GM21423 (cell line): ENCODE results near the gene PSMD1.
"Not testable (repeated sequence)": the region's sequence is repeated elsewhere in the genome, so short reads cannot be mapped to it uniquely, and the experiment has no call there.

Experiments used
- ATAC-seq: cut with Tn5 transposase; IDR thresholded peaks from one replicate; pipeline ENCODE4 v1.9.1; 2021; ENCODE audit warnings: mild to moderate bottlenecking, moderate library complexity; ENCODE audit not compliant: unreplicated experiment

Gene PSMD1

DNA sequence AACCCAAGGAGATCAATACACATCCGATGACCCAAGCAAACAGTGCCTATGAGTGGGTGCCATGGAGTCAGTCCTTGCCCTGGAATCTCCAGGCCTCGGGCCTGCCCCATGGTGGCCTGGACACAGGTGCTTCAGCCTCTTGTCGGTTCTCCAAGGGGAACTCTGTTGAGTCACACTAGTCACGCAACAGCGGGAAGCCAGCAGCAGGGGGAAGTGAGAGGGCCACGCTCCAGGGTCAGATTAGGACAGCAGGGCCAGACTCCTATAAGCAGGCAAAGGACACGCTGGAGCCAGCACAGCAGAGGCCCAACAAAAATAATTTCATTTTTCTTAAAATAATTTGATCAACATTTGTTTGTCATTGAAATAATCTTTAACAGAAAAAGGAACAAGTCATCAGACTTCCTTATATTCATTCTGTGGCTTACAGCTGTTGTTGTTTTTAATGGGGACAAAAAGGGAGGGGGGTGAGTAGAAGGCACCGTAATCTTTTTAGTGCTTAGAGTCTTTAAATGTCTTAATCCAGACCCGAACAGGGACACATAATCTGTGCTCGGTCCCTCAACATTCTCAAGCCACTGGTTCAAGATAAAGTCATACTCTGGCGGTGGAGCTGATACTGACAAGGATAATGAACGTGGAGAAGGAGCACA lies 125.3 kb downstream of the PSMD1 start:
- ATAC-seq: peak; percentile 53

DNA sequence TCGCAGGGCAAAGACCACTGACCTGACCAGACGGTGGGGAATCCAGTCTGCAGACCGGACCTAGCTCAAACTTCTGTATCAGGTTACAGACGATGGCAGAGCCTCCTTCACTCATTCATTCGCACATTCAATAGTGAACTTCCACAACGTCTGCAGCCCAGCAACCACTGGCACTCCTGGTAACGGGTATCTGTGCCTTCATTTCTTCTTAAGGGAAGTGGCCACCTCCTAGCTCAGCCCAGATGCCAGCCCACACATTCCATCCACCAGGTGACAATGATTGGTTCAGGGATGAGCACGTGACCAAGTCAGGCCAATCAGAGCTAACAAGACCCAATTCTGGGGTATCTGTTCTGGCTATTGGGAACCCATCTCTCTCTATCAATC lies 125.8 kb downstream of the PSMD1 start:
- ATAC-seq: no peak

DNA sequence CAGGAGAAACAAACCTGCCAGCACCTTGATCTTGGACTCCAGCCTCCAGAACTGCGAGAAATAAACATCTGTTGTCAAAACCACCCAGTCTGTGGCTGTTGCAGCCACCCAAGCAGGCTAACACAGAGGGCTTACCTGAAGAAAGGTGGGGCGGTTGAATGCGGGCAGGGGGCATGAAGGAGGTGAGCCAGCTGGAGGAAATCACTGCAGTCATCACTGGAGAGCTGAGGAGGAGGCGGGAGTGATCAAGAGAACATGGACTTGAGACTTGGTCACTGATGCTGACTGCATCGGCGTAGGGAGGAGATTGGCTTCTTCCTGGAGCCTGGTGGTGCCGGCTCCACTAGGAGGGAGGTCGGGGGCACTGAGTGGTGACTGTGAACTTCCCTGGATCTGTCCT lies 127.2 kb downstream of the PSMD1 start:
- no peak for ATAC-seq

DNA sequence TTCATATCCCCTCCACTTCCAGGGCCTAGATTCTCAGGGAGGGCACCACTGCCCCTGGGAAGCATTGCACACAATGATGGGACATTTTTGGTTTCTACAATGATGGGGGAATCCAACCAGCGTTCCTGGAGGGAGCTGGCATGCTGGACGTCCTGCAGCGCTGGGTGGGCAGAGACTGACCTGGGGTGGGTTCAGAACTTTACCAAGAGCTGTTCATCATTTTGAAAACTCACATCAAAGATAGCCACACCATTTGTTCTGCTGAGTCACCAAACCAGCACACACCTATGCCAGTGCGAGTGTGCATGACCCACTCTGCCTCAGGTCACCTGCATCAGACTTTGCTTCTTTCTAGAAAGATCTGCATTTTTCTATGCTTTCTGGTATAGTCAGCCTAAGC lies 127.7 kb downstream of the PSMD1 start:
- no peak for ATAC-seq

DNA sequence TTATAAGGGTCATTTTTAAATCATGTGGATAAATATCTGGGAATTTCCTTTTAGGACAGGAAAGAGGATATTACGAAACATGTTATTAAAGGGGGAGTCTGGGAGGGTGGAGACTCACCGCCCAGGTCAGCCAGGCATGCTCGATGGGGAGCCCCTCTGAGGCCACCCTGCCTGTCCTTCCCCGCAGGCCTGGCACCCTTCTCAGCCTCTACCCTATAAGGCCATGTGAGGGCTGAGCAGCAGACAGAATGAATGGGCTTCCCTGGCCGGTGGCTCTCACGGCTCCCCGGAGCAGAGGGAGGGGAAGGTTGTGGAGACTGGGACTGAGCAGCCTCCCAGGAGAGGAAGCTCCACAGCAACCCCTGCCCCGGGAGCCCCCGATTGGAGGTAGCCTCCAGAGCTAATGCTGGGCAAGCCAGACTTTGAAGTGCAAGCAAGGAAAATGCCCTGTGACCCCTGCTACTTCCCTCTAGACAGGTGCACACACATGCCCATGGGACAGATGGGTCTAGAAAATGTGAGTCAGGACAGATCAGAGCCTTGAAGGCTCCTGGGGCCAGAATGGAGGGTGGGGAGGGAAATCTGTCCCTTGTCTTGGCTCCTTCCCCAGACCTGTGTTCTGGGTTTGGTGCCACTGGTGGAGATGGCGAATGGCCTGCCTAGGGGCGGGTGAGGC lies 128.5 kb downstream of the PSMD1 start:
- ATAC-seq: no peak

DNA sequence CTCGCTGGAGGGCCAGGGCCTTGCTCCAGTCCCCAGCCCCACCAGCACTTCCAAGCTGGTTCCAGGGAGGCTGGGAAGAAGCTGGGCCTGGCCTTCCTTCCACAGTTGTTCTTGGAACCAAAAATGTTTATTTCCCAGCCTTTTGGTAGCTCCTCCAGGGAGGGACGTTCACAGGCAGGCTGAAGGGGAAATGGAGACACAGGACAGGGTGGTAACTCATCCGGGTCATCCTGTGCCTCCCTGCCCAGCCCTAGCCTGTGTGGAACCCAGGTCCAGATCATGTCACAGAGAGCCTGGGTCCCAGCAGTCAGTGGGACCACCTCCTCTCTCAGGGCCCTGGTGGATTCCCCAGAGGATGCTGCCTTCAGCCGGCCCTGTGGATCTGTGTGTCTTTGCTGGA lies 129.2 kb downstream of the PSMD1 start:
- no peak for ATAC-seq

DNA sequence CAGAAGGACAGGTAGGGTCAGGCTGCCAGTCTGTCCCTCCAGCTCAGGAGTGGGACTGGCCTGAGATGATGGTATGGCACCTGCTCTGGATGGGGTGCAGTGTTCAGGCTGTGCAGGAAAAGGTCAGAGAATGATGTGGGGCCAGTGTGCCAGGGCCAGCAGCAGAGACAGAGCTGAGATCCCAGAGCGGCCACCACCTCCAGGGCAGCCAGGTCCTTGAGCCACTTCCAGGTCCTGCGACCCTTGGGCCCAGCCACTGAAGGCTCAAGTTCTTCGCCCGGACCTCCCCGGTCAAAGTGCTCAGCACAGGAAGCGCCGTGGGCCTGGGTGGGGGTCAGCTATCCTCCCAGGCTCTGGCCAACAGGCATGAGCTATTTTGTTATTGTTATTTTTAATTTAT lies 129.7 kb downstream of the PSMD1 start:
- ATAC-seq: no peak

DNA sequence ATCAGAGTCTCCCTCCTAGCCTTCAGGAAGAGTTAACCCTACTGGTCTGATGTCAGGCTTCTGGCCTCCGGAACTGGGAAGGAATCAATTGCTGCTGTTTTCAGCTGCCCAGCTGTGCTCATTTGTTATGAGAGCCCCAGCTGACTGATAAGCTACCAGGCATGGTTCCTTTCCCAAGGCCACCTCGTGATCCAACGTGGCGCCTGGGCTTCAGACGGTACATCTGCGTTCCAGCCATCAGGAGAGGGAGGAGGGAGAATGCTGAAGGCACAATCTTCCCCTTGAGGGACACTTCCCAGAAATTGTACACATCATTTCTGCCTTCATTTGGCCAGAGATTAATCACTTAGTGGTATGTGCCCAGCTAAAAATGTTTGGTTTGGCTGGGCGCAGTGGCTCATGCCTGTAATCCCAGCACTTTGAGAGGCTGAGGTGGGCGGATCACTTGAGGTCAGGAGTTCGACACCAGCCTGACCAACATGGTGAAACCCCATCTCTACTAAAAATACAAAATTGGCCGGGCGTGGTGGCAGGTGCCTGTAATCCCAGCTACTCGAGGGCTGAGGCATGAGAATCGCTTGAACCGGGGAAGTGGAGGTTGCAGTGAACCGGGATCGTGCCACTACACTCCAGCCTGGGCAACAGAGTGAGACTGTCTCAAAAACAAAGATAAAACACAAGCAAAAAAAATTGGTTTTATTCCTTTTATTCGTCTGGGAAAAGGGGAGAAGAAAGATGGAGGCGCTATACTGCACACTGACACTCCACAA lies 131.3 kb downstream of the PSMD1 start:
- ATAC-seq: no peak

DNA sequence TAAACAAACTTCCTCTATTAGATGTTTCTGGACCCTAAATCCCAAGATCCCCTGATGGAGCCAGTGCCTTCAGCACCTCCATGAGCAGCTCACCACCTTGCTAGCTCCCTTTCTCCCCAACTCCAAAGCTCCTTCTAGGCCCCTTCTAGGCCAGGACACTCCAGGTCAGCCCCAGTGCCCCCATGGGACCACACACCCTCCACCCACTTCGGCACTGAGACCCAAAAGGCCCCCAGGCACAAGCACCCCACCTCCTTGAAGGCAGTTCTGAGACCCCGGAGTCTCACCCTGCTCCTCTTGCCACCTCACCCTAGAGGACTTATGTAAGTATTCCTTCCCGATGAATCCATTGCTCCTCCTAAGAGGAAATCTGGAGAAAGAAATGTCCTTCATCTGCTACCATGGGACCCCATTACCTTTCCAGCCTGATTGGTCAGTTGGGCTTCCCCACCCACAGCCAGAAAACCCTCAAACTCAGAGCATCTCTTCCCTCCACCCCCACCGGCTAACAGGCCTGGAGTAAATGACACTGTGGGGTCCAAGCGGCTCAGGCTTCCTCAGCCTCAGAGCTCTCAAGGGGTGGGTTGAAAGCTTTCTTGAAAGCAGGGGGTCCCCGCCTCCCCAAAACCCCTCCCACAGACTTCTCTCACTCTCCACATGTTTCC lies 132.0 kb downstream of the PSMD1 start:
- no peak for ATAC-seq

DNA sequence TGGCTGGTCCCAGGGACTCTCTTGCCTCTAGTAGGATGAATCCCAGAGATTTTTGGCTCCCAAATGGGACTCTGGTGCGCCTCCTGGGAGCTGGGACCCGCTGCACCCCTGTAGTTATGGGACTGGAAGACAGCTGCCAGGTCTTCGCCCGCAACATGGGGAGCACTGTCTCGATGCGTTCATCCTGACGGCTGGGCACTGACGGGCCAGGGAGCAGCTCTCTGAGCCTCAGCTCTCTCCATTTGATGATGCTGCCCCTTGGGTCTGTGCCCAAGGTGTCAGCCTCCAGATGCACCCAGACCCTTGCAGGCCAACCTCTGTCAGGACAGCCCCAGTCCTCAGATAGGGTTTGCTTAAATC lies 132.5 kb downstream of the PSMD1 start:
- no peak for ATAC-seq

DNA sequence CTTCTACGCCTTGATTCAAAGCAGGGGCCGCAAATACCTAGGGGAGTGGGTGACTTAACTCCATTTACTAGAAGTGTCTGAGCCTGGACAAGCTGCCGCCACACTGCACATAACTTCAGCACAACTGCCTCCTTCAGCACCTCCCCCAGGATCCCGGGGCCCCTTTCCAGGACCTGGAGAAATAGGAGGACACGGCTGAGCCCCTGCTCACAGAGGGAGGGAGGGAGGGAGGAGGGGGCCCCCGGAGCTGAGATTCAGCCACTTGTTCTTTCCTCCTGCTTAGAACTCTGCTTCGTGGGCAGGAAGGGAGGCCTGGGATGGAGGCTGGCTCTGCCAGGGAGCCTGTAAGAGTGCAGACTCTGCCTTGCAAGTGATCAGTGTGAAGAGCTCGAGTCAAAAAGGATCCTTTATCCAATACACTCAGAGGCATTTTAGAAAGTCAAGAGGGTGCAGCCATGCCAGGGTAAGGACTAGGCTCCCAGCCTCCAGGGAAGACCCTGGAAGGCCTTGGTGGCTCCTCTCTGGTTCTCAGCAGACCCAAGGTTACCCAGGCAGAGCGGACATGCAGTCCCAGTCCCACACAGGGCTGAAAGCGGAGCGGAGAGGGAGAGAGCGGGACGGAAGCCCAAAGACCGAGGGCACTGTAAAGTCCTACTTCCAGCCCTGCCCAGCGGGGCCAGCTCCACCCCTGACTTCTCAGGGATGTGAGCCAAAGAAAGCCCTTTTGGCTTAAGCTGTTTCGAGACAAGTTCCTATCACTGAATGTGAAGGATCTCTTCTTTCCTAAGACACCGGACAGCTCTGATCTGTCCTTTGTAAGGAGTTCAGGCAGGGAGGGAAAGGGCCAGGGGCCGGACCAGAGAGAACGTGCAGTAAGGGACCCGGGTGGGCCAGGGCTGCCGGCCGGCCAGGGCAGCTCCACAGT lies 133.2 kb downstream of the PSMD1 start:
- ATAC-seq: no peak

DNA sequence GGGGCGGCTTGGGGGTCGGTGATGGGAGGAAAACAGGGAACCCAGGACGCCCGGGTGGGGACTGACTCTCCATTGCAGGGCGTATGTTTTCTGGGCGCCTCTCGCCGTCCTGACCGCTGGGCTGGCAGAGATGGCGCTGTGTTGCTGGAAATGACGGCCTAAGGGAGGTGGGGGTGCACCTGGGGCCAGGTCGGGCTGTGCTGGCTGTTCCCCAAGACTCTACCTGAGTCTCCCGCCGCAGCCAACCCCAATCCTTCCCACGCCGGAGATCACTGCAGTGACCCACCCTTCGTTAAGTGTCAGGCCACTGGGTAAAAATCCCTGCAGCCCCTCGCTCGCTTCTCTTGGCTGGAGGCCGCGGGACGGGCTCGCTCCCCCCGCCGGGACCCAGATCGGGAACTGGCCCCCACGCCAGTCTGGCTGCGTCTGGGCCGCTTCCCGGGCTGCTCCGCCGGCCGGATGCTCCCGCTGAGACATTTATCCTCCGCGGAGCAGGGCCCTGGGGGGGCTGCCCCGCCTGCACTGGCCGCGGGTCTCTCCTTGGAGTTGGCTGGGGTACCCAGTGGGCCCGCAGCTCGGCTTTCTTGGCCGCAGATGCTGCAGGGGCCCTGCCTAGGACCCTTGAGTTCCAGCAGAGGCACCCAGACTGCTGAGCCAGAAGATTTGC lies 134.0 kb downstream of the PSMD1 start:
- ATAC-seq: no peak

DNA sequence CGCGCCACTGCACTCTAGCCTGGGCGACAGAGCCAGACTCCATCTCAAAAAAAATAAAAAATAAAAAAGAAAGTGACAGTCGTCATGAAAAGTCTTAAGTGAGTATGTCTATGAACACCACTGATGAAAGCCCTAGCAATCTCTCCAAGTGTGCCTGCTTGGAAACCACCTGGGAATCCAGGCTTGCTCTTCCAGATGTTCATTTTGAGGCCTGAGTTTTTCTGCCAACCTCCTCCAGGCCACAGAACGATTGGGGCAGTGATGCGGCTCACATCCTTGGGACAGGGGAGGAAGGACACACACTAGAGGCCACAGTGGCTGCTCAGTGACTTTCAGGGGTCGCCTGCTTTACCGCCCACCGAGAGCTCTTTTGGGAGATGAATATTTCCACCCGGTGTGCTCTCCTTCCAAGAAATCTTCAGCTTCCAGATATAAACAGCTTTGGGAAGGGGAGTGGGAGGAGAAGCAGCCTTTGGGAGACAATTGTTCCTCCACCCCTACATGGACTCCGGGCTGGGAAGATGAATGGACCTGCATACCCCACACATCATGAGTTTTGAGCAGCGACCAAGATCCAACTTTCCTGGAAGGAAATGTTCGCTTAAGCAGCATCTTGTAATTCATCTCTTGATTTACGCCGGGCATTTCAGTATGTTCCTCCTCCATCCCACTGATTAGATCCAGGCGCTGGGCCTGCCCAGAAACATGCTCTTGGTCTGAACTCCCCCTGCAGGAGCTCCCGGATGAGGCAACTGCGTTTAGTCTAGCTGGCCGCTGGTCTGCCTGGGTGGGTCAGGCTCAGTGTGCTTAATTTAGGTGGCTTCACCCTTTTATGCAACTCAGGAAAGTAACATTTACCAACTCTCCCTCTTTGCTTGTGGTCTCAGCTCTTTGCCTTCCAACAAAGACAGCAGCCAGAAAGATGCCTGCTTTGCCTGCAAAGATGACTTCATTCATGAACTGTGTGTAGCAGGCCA lies 135.5 kb downstream of the PSMD1 start:
- no peak for ATAC-seq

DNA sequence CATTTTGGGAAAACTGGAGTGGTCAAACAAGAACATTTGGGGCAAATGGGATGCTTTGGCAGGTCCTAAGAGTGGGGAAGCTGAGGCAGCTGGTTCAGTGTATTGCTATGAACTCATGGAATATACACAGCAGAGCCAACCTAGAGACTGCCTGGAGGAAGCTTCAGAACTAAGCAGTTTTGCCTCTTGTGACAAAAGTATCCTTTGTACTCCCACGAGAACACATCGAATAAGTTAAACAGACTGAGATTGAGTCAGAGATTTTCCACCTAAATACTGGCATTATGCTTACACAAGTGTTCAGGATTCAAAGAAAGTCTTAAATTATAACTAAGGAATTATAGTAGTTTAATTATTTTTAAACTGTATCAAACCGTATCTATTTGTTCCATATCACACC lies 136.5 kb downstream of the PSMD1 start:
- no peak for ATAC-seq

DNA sequence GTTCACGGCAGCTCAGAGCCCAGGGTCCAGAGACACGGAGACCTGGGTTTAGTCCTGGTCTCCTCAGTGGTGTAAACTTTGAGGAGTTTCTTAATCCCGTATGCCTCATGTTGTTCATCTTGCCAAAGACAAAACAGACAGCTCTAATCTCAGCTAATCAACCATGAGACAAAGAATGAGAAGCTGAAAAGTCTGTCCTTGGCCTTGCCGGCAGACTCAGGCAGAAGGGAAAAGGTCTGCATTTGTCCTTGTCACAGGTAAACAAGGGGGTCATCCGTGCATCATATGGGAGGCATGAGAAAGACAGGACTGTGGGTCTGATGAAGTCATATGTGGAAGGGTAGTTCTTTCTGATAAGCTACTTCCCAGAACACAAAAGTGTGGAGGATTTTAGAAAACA lies 139.9 kb downstream of the PSMD1 start:
- ATAC-seq: no peak

DNA sequence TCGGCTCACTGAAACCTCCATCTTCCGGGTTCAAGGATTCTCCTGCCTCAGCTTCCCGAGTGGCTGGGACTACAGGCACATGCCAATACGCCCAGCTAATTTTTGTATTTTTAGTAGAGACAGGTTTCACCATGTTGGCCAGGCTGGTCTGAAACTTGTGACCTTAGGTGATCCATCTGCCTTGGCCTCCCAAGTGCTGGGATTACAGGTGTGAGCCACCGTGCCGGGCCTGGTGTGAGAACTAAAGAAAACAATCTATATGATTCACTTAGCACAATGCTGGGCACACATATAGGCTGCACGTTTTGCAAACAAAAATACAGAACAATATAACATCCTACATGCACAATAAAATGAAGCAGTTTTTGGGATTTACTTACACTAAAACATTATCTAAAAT lies 140.5 kb downstream of the PSMD1 start:
- ATAC-seq: not testable (repeated sequence)

DNA sequence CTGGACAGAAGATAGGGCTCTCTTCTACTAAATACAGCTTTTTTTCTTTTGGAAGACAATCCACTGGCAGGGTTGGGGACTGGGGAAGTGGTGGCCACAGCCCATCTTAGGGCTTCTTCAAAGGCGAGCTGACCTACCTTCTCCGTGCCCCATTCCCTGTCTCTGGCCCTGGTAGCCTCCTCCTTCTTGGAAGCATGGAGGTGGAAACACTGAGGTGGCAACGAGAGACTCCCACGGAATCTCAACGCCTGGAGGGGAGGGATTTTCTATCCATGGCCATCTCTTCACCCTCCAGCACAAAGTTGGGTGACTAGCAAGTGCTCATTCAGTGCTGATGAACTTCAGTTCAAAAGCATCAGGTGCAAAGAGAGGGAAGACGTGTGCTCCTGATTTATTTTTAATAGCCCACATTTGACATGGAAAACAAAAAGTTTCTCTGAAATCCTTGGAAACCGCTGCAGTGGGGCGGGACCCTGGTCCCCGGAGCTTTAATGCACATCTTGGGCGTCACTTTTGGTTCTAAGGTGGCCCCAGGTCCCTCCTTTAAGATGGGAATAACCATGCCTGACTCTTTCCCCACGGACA lies 141.1 kb downstream of the PSMD1 start:
- ATAC-seq: no peak

DNA sequence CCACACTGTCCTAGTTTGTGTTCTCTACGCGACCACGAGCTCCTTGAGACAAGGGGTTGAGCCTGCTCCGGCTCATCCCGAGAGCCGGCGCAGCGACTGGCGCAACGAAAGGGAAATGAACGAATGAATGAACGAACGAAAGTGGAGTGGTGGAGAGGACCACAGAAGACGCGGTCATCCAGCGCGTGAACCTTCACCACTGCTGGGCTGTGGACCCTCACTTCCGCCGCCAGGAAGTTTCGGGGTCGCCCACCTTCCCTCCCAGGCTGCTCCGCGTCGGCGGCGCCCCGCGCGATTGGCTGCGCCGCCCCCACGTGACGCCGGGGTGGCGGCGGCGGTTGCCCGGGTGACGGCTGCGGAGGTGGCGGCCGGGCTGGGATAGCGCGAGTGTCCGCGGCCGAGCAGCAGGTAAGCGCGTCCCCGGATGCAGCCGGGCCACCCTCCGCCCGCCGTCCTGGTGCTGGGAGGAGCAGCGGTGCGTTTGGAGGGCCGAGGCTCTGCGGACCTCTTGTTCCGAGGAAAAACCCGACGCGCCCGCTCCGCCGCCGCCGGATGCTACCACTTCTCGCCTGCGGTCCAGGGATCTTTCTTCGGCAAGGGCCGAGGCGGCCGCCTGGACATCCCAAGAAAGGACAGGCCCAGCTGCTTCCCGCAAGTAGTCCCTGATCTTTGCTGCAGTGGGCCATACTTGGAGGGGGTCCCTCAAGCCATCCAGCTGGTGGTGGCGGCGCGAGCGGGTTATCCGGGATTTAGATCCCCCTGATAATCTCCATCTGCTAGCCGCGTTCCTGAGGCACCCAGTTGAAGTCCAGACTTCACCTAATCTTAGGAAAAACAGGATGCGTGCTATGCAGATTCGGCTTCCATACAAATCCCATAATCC lies 141.9 kb downstream of the PSMD1 start, which contains the start of gene ARMC9:
Gene ARMC9 (plus strand): TSS at position 341 of the 883 bp plus-strand sequence. CDS start 7,608 bp downstream, outside the sequence.
- ATAC-seq: peak; percentile 96
